PC-9 (cell line): ENCODE results near the gene SMAD1. TPM values are rescaled to one million over a fixed set of nuclear protein-coding genes. Genes with fewer than 3 reads are reported as not detected.

Source experiments
- BruUV-seq: library from RNA; stranded (reverse); fragments of 400-500 nt; replicated peaks from 2 replicates; lab custom pipeline; 2021; lab: Mats Ljungman, UMichigan
- CTCF ChIA-PET: fragments of 300-600 bp; sonication (Branson Sonifier 250); formaldehyde crosslinking; loops from one replicate; lab custom pipeline; 2022; ENCODE audit warnings: antibody characterized with exemption; lab: Charles Lee
- POLR2A ChIA-PET: fragments of 300-600 bp; sonication (Branson Sonifier 250); formaldehyde crosslinking; loops from one replicate; lab custom pipeline; 2022; ENCODE audit warnings: antibody characterized with exemption; ENCODE audit not compliant: unreplicated experiment; lab: Charles Lee
- DNase-seq, 2 experiments: peaks; one replicate each; pipeline versions ENCODE4 v3.0.0 to v3.0.0-alpha.2; 2015 to 2022; ENCODE audit warnings: mixed read lengths in 1 of 2
- H2AFZ ChIP-seq: fragments of 200-600 bp; sonication (generic); 2 replicates; pipeline ENCODE4 v1.8.1; 2017; ENCODE audit warnings: antibody characterized with exemption
- H3F3A ChIP-seq: fragments of 200-600 bp; sonication (generic); 2 replicates; pipeline ENCODE4 v1.8.1; 2017; ENCODE audit warnings: antibody characterized with exemption, mild to moderate bottlenecking, low read depth; ENCODE audit not compliant: insufficient read depth
- H3K27ac ChIP-seq: fragments of 200-600 bp; sonication (generic); 2 replicates; pipeline ENCODE4 v1.6.1; 2016; ENCODE audit warnings: mixed run types
- H3K27me3 ChIP-seq: fragments of 200-600 bp; sonication (generic); 2 replicates; pipeline ENCODE4 v1.6.1; 2016; ENCODE audit warnings: low read depth, mixed run types; ENCODE audit not compliant: insufficient read depth
- H3K36me3 ChIP-seq: fragments of 200-600 bp; sonication (generic); 2 replicates; pipeline ENCODE4 v1.6.1; 2016; ENCODE audit warnings: low read depth, mixed run types
- H3K4me1 ChIP-seq: fragments of 200-600 bp; sonication (generic); replicated peaks from 2 replicates; pipeline ENCODE4 v1.6.1; 2016; ENCODE audit warnings: mixed run types; ENCODE audit not compliant: insufficient read depth
- H3K4me2 ChIP-seq: fragments of 200-600 bp; sonication (generic); 2 replicates; pipeline ENCODE4 v1.6.1; 2017; ENCODE audit warnings: mixed run types
- H3K4me3 ChIP-seq: fragments of 200-600 bp; sonication (generic); 2 replicates; pipeline ENCODE4 v1.6.1; 2016; ENCODE audit warnings: mixed run types
- H3K79me2 ChIP-seq: fragments of 200-600 bp; sonication (generic); 2 replicates; pipeline ENCODE4 v1.6.1; 2017; ENCODE audit warnings: low read depth, mixed run types
- H3K9me2 ChIP-seq: fragments of 200-600 bp; sonication (generic); 2 replicates; pipeline ENCODE4 v1.8.1; 2017; ENCODE audit warnings: mild to moderate bottlenecking; ENCODE audit not compliant: insufficient read depth
- H3K9me3 ChIP-seq: fragments of 200-600 bp; sonication (generic); 2 replicates; pipeline ENCODE4 v1.8.1; 2016; ENCODE audit warnings: low read depth; ENCODE audit not compliant: insufficient read depth
- H4K20me1 ChIP-seq: fragments of 200-600 bp; sonication (generic); 2 replicates; pipeline ENCODE4 v1.8.1; 2017; ENCODE audit not compliant: insufficient read depth
- EZH2 ChIP-seq: fragments of 200-600 bp; sonication (generic); IDR thresholded peaks from 2 replicates; pipeline ENCODE4 v1.8.0; 2017; ENCODE audit warnings: antibody characterized with exemption, low read depth
- intact Hi-C: fragments of 100-400 bp; cut with micrococcal nuclease; formaldehyde crosslinking; loops from one replicate; pipeline ENCODE4 v1.10.0; 2022; ENCODE audit not compliant: unreplicated experiment
- total RNA-seq: library from RNA; stranded (reverse); gene quantifications from 2 replicates; pipeline ENCODE4 v1.2.3, GENCODE V29; 2021
- TF ChIP-seq, protein P1 (sequence below): fragments of 200-600 bp; sonication (generic); conservative IDR thresholded peaks from 2 replicates; pipeline ENCODE4 v1.6.1; 2017; ENCODE audit warnings: mixed run types, antibody characterized with exemption, mild to moderate bottlenecking, moderate library complexity

The SMAD1 gene
- total RNA-seq, 1 experiment from 2014 or later: 15.1 TPM

DNA sequence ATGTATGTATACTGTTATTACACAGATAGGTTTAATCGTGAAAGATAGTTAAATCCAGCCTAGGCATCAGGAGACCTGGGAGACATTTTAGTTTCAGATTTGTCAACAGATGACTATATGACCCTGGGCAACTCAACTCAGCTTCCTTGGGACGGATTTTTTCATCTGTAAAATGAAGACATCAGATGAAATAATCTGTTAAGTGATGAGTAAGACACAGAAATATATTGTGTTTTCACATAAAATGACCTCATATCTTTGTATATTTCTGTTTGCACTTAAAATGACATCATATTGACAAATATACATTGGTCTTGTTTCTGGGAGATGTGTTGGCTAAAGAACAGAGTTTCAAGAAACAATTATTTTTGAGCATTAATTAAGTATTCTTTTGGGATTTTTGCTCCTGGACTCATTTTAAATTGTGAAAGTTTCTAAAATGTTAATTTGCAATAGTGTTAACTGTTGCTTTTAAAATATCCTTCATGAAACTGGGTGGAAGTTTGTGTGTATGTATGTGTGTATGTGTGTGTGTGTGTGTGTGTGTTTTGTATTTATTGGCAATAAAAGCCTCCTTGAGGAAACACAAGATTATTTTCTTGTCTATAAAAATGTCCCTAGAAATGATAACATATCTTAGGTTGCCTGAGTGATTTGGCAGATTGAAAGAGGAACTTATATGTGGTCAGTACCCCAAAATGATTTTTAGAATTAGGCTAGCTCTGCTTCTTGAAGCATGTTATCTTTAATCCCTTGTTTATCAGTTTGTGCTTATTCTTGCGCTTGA is 108.5 kb downstream of the SMAD1 start:
- Histone ChIP-seq H3K9me2 (no peaks in the 10 kb centered on the region), H3K9me3 (no peaks in the 10 kb centered on the region), H2AFZ (no peak overlapping the region), H4K20me1 (no peaks in the 10 kb centered on the region), H3K4me2 (no peak overlapping the region), H3K4me1 (no peaks in the 10 kb centered on the region), H3K79me2 (no peaks in the 10 kb centered on the region), H3K27ac (no peak overlapping the region), H3K27me3 (no peaks in the 10 kb centered on the region), H3K36me3 (no peaks in the 10 kb centered on the region), H3K4me3 (no peak overlapping the region), H3F3A (no peaks in the 10 kb centered on the region)
- POLR2A ChIA-PET: no interaction called here
- CTCF ChIA-PET: no interaction called here
- intact Hi-C loops: no loop called here
- DNase-seq: no peak
- no peak for TF ChIP-seq EZH2
- TF ChIP-seq, protein P1, sequence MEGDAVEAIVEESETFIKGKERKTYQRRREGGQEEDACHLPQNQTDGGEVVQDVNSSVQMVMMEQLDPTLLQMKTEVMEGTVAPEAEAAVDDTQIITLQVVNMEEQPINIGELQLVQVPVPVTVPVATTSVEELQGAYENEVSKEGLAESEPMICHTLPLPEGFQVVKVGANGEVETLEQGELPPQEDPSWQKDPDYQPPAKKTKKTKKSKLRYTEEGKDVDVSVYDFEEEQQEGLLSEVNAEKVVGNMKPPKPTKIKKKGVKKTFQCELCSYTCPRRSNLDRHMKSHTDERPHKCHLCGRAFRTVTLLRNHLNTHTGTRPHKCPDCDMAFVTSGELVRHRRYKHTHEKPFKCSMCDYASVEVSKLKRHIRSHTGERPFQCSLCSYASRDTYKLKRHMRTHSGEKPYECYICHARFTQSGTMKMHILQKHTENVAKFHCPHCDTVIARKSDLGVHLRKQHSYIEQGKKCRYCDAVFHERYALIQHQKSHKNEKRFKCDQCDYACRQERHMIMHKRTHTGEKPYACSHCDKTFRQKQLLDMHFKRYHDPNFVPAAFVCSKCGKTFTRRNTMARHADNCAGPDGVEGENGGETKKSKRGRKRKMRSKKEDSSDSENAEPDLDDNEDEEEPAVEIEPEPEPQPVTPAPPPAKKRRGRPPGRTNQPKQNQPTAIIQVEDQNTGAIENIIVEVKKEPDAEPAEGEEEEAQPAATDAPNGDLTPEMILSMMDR: no peak
- no TSS peak for BruUV-seq

DNA sequence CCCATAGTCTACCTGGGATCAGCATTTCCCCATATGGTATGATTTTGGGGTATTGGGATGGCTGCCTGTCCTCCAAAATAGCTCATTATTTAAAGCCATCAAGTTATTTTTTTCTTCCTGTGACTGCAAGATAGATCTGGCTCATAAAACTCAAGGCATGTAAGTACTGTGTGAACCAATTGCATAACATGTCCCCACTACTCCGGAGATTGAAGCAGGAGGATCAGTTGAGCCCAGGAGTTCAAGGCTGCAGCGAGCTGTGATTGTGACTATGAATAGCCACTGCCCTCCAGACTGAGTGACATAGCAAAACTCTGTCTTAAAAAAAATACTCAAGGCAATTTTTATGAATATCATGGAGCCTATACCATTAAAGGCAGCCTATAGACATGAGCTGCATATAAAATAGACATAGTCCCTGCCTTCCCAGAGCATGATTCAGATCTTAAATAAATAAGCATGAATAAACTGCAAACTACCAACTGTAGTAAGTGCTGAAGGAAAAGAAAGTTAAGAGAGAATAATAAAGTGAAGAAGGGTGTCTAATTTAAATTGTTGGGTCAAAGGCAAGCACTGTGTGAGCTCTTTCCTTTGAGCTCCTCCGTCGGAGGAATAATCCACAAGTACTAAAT is 120.6 kb downstream of the SMAD1 start:
- no peaks in the 10 kb centered on the region for H3F3A ChIP-seq
- no peaks in the 10 kb centered on the region for H3K36me3 ChIP-seq
- TF ChIP-seq EZH2: no peak
- TF ChIP-seq, protein P1: no peak
- ChIA-PET CTCF (no interaction called here), POLR2A (no interaction called here)
- no peaks in the 10 kb centered on the region for H3K9me2 ChIP-seq
- no peaks in the 10 kb centered on the region for H3K4me1 ChIP-seq
- H3K4me2 ChIP-seq: no peak overlapping the region
- H3K79me2 ChIP-seq: no peaks in the 10 kb centered on the region
- no peak overlapping the region for H2AFZ ChIP-seq
- no peaks in the 10 kb centered on the region for H3K9me3 ChIP-seq
- intact Hi-C loops: no loop called here
- no peaks in the 10 kb centered on the region for H3K27me3 ChIP-seq
- H4K20me1 ChIP-seq: no peaks in the 10 kb centered on the region
- DNase-seq: no peak
- BruUV-seq: no TSS peak
- no peak overlapping the region for H3K4me3 ChIP-seq
- H3K27ac ChIP-seq: no peak overlapping the region

DNA sequence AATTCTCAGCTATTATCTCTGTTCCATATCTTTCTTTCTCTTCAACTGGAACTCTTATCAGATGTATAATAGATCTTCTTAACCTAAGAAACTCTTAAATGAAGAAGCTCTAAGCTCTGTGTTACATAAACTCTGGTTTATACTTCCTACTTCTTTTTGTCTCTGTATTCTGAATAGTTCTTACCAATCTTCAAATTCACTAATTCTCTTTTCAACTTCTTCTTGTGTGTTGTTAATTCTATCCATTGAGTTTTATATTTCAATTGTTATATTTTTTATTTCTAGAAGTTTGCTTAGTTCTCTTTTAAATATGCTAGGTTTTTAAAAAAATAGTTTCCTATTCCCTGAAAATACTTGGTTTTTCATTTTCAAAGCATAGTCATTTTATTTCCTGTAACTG is 124.3 kb downstream of the SMAD1 start:
- TF ChIP-seq EZH2: no peak
- TF ChIP-seq, protein P1: no peak
- no peaks in the 10 kb centered on the region for H3K27me3 ChIP-seq
- no peaks in the 10 kb centered on the region for H3K9me2 ChIP-seq
- no peak overlapping the region for H2AFZ ChIP-seq
- BruUV-seq: no TSS peak
- no peak overlapping the region for H3K4me3 ChIP-seq
- CTCF ChIA-PET: no interaction called here
- no peaks in the 10 kb centered on the region for H3F3A ChIP-seq
- DNase-seq: no peak
- H3K27ac ChIP-seq: no peak overlapping the region
- H3K79me2 ChIP-seq: no peaks in the 10 kb centered on the region
- H3K36me3 ChIP-seq: no peaks in the 10 kb centered on the region
- no peaks in the 10 kb centered on the region; the same call in 1 of the 2 replicates for H3K9me3 ChIP-seq
- no peaks in the 10 kb centered on the region for H3K4me1 ChIP-seq
- POLR2A ChIA-PET: no interaction called here
- H4K20me1 ChIP-seq: no peaks in the 10 kb centered on the region
- intact Hi-C loops: no loop called here
- no peak overlapping the region for H3K4me2 ChIP-seq

Other genes with a start within 250 kb of the SMAD1 start
- 5.4 and 6.3 TPM in 2 replicates for gene MMAA, start 137.5 kb downstream of the SMAD1 start, total RNA-seq
- not detected in 2 replicates for gene C4orf51, start 198.3 kb downstream of the SMAD1 start, total RNA-seq